PFSK-1 (cell line): Measurements from ENCODE around the gene RALGAPA2.

ENCODE experiments used
- FOXP2 ChIP-seq: optimal IDR thresholded peaks from 2 replicates; pipeline ENCODE3; 2011; ENCODE audit warnings: borderline replicate concordance, control low read depth, inconsistent platforms; ENCODE audit not compliant: insufficient read depth; ENCODE audit errors: extremely low read length, extremely low read depth
- POLR2AphosphoS5 ChIP-seq: IDR thresholded peaks from 2 replicates; pipeline ENCODE4 v1.6.1; 2012; ENCODE audit warnings: low read depth, mild to moderate bottlenecking, control low read depth, low read length, moderate library complexity
- REST ChIP-seq, 2 experiments: IDR thresholded peaks; 2 replicates each; pipeline versions ENCODE4 v1.6.1 to v1.8.0; 2011 to 2012; ENCODE audit warnings: low read depth in 2 of 2, low read length in 2 of 2, control low read depth in 1 of 2, inconsistent platforms in 1 of 2, mild to moderate bottlenecking in 1 of 2, moderate library complexity in 1 of 2; ENCODE audit not compliant: insufficient read depth in 1 of 2
- SIN3A ChIP-seq: IDR thresholded peaks from 2 replicates; pipeline ENCODE4 v1.6.1; 2012; ENCODE audit warnings: mild to moderate bottlenecking, low read length, moderate library complexity, borderline replicate concordance; ENCODE audit not compliant: insufficient read depth
- TAF1 ChIP-seq: IDR thresholded peaks from 2 replicates; pipeline ENCODE4 v1.6.1; 2012; ENCODE audit warnings: low read length, control low read depth, borderline replicate concordance; ENCODE audit not compliant: insufficient read depth

RALGAPA2 gene

GRCh38 chr20:20414640-20415220 is 297.7 kb downstream of the RALGAPA2 start:
- no peak for TF ChIP-seq FOXP2
- TF ChIP-seq REST (IDR thresholded peaks at IDR 0.05; ENCODE audit: insufficient read depth in 1 of 2, low read depth in 2 of 2, low read length in 2 of 2): no peak
- no peak for TF ChIP-seq TAF1

GRCh38 chr20:20413810-20414281 is 298.6 kb downstream of the RALGAPA2 start:
- TF ChIP-seq SIN3A (no peak), REST (IDR thresholded peaks at IDR 0.05; ENCODE audit: insufficient read depth in 1 of 2, low read depth in 2 of 2, low read length in 2 of 2) (no peak), POLR2AphosphoS5 (no peak), TAF1 (no peak), FOXP2 (no peak)

GRCh38 chr20:20412750-20413149 is 299.7 kb downstream of the RALGAPA2 start:
- TF ChIP-seq SIN3A (no peak), TAF1 (no peak), REST (IDR thresholded peaks at IDR 0.05; ENCODE audit: insufficient read depth in 1 of 2, low read depth in 2 of 2, low read length in 2 of 2) (no peak), FOXP2 (no peak), POLR2AphosphoS5 (no peak)

GRCh38 chr20:20411836-20412235 is 300.6 kb downstream of the RALGAPA2 start:
- TF ChIP-seq TAF1 (no peak), POLR2AphosphoS5 (no peak), SIN3A (no peak), REST (IDR thresholded peaks at IDR 0.05; ENCODE audit: insufficient read depth in 1 of 2, low read depth in 2 of 2, low read length in 2 of 2) (no peak), FOXP2 (no peak)

GRCh38 chr20:20411402-20411801 is 301.0 kb downstream of the RALGAPA2 start:
- TF ChIP-seq POLR2AphosphoS5 (no peak), SIN3A (no peak), REST (IDR thresholded peaks at IDR 0.05; ENCODE audit: insufficient read depth in 1 of 2, low read depth in 2 of 2, low read length in 2 of 2) (no peak), FOXP2 (no peak), TAF1 (no peak)
